GM18907 (cell line): Measurements from ENCODE around the gene IGBP1.
"Not testable (repeated sequence)": the region's sequence is repeated elsewhere in the genome, so short reads cannot be mapped to it uniquely, and the experiment has no call there.

ENCODE experiments used
- ATAC-seq: cut with Tn5 transposase; IDR thresholded peaks from one replicate; pipeline ENCODE4 v1.9.1; 2021; ENCODE audit warnings: mild to moderate bottlenecking, moderate library complexity; ENCODE audit not compliant: unreplicated experiment

Gene IGBP1

DNA sequence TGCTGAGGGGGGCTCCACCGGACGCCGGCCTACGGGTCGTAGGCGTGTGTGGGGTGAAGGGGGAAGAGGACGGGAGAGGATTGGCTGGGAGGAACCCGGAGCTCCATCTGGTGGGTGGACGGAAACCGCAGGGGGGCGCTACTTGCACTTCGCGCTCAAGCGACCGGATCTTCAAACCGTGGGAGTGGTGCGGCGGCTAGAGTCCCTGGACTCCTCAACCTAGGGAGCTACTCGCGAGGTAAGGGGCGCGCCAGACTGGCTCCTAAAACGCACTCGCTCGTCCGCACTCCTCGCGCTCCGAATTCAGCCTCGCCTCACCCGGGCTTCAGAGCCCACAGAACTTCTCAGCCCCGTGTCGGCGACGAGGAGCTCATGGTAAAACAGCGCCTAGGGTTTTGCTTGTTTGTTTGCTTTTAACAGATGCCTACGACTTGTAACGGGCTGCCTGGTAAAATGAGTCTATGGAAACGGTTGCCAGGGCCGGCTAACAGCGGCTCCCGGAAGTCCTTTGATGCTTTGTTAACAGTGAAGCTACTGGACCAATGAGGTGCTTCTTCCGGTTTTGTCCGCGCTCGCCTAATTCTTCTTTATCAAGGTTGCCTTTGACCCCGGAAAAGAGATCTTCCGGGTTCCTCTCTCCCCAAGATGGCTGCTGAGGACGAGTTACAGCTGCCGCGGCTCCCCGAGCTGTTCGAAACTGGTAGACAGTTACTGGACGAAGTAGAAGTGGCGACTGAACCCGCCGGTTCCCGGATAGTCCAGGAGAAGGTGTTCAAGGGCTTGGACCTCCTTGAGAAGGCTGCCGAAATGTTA, at the start of gene IGBP1:
Gene IGBP1 (plus strand): TSS at position 145 of the 813 bp plus-strand sequence. CDS start 501 bp downstream, at position 646.
- peak; percentile 93 for ATAC-seq

DNA sequence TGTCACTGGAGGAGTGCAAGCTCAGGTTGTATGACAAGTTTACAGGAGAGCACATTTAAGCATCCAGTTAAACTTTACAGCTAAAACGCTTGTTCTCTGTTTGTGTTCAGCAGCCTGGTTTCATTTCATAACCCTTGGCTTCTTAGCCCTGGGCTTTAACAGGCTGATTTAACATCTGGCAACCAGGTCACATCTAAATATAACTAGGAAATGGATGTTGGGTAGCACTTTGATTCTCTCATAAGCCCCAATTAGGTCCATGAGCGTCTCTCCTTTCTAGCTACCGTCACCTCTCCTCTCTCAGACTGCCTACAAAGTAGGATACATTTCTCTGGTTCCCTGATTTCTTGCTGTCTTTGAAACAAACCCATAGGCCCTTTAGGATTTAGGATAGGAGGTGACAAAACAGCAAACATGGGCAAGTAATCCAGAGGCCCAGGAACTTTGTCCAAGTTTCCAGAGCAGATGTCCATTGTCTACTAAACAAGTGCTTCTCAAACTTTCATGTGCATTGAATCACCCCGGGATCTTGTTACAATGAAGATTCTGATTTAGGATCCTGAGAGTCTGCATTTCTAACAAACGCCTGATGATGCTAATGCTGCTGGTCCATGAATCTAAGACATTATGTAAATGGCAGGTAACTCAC, 48.5 kb upstream of the IGBP1 start:
- ATAC-seq: no peak

DNA sequence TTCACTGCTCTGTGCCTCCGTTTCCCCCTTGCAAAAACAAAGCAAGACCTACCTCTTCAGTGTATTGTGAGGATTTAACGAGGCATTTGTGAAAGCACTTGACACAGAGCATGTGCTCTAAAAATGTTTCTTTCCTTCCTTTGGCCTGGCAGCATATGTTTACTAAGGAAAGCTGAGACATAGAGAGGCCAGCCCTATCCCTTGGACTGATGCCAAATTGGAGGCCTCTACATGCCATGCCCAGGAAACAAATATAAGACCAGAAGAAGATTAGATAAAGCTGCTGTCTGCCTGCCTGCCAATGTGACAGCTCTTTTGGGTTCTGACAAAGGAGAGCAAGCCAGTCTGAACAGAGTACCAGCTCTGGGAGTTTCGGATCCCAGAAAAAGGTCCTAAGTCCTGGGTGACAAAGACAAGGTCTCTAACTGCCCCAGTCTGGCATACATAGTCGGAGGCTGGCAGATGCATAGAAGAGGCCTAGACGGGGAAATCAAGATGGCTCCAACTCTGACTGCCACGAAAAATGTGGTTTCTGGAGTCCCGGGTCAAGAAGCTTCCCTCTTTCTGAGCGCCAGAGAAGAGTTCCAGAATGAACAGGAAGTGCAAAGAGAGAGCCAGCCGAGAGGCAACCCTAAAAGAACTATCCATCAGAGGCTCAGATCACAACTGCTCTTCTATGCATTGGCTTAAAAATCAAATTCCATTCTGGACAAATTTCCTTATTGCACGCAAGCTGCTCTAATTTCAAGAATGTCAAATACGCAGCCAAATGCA, 45.2 kb upstream of the IGBP1 start:
- ATAC-seq: no peak

DNA sequence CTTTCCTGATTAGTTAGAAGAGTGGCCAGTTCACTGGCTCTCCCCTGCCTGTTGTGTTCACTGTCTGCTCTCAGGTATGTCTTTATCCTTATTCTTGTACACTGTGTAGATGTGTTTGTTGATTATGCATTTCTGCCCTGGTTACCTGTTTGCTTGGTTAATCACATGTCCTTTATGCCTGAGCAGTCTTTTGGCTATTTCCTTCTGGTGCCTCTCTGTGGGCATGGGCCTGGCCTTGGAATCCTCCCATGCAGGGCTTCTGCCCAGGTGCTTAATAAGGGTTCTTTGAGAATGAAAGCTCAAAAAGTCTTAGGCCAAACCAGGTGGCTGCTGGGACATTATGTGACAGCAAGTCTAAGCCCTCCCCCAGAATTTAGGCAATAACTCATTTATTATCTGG, 44.5 kb upstream of the IGBP1 start:
- no peak for ATAC-seq

DNA sequence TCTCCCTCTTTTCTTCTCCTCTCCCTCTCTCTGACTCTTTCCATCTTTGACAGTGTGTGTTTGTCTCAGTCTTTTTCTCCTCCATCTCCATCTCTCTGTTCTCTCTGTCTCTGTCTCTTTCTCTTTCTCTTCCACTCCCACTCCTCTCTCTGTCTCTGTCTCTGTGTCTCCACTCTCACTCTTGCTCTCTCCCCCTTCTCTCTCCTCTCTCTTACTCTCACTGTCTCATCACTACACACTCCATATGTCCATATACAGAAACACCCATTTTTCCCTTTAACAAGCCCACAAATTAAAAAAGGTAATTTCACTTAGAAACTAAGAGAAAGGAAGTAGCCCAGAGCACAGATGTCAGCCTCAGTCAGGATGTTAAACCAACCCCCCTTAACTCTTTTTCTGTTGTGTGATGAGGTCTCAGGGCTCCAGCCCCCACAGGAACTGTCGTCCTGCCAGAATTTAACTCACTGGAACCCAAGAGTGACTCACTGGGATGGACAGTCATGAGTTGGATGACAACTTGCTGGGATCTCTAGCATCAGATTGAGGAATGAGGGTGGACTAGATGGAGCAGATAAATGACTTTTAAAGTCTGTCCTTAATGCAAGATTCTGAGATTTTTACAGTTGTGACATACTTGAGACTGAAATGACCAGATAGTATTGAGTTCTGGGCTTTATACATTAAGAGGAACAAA, 43.5 kb upstream of the IGBP1 start:
- no peak for ATAC-seq

DNA sequence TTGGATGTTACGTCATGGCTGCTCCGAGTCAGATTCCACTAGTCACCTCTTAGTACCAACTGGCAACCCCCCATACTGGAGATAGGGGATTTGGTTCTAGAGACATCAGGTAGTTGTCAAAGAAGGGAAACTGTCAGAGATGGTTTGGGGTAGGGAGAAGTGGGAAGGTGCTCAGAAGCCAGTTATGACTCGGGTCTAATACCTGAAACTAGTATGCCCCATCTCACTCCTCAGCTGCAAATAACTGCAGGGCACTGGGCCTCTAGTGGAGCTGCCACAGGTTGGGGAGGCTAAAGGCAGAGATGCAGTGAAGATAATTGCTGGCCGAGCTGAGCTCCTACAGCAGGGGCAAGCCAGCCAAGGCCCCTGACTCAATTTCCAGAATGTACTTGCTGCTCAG, 41.0 kb upstream of the IGBP1 start:
- no peak for ATAC-seq

DNA sequence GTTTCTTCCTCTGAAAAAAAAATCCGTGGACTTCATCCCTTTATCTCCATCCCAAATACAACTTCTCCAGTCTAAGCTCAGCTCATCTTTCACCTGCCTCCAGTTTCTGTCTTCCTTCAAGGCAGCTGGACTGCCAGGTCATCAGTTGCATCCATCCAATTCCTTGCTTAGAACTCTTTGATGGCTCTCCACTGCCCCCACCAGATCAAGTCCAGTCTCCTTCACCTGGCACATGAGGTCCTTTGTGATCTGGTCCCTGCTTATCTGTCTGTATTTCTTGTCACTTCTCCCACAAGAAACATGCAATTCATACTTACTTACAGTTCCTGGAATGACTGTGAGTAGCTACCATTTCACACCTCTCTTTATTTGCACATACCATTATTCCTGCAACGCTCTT, 37.2 kb upstream of the IGBP1 start:
- no peak for ATAC-seq

DNA sequence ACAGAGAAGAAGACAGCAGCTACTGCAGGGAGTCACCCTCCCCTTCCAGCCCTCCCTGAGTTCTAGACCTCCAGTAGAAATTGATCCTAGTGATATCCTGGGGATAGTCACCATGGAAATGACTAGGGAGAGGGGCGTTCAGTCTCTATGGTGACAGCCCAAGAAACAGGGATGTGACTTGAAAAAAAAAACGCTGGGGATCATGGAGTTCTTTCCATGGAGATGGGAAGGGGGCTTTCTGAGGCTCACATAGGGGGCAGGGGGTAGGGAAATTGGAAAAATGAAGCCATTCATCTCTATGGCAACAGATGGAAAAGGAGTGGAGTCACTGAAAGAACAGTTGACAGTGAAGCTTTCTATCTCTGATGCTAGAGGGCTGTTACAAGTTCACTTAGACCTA, 28.0 kb upstream of the IGBP1 start:
- ATAC-seq: no peak

DNA sequence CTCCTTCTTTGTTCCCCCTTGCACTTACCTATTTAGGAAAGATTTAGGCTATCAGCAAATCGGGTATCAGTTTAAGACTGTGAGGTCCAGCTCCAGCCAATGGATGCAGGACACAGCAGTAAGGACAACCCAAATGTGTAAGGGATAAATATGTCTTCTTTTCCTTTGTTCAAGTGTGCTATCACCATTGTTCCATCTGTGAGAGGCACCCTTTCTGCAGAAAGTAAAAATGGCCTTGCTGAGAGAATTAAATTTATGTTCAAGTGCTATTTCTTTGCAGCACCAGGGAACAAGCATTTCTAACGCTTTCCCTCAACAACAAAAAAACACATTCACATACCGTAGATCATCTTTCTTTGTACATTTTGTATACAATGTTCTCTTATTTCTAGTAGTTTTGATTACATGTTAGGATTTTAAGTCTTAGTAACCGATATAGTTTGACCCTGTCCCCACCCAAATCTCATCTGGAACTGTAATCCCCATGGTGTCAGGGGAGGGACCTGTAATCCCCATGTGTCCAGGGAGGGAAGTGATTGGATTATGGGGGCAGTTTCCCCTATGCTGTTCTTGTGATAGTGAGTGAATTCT, 21.7 kb upstream of the IGBP1 start:
- ATAC-seq: not testable (repeated sequence)

DNA sequence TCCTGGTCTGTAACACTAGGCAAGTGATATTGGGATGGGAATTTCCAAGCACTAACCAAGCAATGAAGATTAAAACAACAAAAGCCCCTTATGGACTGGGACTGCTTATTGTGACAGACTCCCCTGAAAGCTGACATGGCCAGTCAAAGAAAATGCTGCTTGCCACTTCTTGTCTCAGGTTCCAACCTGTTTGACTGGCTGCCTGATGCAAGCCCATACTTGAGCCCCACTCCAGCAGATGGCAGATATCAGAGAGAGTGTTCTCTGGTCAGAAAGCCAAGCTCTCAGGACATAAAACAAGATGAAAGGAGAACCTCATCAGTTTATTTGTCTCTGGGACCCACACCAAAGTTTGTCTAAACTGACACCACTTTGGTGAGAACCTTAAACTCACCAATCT, 15.5 kb upstream of the IGBP1 start:
- ATAC-seq: no peak

DNA sequence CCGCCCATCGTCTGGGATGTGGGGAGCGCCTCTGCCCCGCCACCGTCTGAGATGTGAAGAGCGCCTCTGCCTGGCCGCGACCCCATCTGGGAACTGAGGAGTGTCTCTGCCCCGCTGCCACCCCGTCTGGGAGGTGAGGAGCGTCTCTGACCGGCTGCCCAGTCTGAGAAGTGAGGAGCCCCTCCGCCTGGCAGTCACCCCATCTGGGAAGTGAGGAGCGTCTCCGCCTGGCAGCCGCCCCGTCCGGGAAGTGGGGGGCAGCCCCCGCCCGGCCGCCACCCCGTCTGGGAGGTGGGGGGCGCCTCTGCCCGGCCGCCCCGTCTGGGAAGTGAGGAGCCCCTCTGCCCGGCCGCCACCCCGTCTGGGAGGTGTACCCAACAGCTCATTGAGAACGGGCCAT, 10.2 kb upstream of the IGBP1 start:
- ATAC-seq: not testable (repeated sequence)

DNA sequence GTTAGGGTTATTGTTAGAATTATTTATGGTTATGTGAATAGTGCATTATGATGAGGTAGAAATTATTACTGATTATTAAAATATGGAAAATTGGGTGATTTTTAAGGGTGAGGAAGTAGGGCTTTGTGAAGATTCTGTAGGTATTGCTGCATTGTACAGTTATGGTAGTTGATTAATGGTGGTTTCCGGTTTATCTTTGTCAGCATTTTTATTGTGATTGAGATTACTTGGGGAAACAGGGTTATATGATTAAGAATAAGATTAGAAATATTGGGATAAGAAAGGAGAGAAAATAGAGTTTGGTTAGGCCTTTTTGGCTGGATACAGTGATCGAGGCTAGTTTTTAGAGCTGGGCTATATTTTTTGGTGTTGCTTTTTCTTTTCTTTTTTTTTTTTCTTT, 8.6 kb upstream of the IGBP1 start:
- no peak for ATAC-seq

DNA sequence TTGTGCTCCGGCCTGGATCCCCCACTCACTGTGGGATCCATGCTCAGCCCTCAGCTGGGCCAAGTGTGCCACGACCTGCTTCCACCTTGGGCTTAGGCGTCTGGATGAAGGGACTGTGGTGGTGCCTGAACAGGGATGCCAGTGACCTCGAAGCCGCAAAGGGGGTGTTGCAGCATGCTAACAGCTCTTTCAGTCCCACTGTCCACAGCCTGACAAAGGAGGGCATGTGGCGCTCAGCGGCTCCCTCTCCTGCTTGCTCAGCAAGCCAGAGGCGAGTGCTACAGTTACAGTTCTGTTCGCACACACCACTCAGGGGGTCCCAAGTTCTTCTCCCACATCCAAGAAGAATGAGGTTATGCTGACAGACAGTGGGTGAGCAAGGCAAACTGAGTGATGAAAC, 5.2 kb upstream of the IGBP1 start:
- ATAC-seq: no peak

DNA sequence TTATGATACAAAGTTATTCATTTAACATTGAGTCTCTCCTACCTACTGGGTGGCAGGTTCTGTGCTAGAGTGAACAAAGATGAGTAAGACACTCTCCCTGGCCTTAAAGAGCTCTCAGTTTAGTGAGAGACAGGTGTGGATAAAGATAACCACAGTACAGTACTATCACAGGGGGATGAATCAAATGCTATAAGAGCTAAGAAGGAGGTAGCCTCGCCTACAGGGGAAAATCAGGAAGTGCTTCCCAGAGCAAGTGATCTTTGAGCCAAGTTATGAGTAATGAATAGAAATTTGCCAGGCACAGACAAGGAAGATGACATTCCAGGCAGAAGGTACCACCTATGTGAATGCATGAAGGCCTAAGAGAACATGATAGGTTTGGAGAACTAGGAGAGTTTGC, 3.4 kb upstream of the IGBP1 start:
- no peak for ATAC-seq

DNA sequence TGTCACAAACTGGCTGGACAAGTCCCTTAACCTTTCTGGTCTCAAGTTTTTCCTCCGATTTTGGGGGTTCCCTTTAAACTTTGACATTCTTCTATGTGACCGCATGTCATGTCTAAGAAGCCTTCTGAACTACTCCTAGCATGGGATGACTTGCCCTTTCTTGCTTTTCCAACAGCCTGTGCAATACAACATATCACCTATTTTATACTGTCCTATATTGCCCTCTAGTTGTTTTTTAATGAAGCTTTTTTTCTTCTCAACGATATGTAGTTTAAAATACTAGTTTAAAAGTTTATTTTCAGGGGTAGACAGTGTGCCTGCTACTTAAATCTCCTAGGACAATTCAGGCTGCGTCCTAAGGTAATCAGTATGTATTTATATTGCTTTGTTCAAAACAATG, 1.0 kb upstream of the IGBP1 start:
- ATAC-seq: no peak

DNA sequence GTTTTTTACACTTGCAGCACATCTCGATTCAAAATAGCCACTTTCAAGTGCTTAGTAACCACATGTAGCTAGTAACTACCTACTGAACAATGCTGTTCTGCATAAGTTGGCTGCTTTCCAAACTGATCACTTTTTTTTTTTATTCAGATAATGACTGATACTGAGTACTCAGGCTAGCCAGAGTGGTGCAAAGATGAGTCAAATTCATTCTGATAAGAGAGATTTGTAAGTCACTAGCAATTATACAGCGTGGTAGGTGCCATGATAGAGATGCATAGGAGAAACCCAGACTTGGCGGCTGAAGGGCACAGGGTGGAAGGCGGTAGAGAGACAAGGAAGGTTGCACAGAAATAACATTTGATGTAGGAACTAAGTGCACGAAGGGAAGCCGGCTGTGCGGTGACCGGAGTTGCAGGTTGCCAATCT, 357 bp upstream of the IGBP1 start:
- ATAC-seq: no peak

DNA sequence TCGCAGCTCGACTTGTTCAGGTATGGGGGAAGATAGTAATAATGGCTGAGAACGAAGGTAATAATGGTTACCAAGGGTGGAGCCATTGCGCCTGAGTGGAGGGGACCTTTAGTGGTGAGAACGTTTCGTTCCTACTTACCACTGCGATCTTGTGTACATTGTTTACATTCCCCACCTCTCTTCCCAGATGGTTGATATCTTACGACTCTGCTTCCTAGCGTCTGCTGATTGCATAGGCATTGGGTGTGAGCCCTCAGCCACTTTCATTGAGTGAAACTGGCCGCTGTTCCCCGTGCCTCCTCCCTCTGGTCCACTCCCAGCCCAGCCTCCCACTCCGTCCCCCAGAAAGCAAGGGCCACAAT, 850 bp downstream of the IGBP1 start:
- peak; percentile 16 for ATAC-seq

DNA sequence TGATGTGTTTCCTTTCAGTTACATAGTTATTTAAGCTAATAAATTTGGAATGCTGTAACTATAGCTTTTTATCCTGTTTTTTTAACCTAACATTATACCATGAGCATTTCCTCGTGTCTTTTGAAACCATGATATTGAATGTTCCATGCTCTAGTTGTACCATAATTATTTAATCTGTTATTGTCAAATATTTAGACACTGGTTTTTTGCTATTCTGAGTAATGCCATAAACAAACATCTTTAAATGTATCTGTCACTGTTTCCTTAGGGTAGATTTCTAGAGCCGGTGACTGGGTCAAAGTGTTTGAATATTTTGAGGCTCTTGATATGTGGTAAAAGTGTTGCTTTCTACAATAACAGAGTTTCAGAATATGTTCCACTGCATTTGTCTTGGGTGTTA, 5.4 kb downstream of the IGBP1 start:
- ATAC-seq: no peak

DNA sequence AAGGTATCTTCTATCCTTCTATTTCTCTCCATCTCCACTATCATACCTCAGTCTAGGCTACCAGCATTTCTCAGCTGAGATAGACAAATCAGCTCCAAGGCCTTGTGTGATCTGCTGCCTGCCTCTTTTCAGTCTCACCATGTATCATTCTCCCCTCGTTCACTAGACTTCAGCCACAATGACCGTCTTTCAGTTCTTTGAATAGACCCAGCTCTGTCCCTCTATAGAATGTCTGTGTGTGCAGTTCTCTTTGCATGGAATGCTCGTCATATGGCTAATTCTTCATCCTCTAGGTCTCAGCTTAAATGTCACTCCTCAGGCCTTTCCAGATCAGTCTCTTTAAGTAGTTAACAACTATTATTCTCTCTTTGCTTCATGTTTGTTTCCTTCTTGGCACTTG, 6.5 kb downstream of the IGBP1 start:
- ATAC-seq: no peak

DNA sequence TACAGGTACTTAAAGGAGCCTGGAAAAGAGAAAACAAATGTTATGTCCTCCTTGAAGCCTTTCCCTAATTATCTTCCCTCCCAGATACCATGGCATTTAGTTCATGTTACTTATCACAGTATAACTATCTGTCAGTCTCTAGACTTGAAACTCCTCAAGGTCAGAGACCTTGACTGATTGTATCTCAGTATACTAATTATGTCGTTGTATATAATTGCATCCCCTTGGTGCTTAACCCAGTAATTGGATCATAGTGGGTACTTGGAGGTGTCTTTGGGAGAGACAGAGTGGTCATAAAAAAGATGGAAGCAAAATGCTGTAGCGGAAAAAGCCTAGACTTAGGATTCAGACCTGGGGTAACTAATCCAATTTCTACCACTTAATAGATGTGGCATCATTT, 8.1 kb downstream of the IGBP1 start:
- no peak for ATAC-seq
